WTC11 (cell line): ENCODE data around the gene CPB2. TPM values are rescaled to one million over a fixed set of nuclear protein-coding genes. Genes with fewer than 3 reads are reported as not detected.

ENCODE experiments used
- ATAC-seq: fragments of 200-7000 bp; cut with Tn5 transposase; 2 replicates; pipeline ENCODE4 v1.10.0; 2021; ENCODE audit warnings: mild to moderate bottlenecking, moderate library complexity
- CTCF ChIA-PET: fragments of 300-600 bp; sonication (Branson Sonifier 250); formaldehyde crosslinking; loops from one replicate; lab custom pipeline; 2021; ENCODE audit warnings: antibody characterized with exemption; lab: Charles Lee
- POLR2A ChIA-PET: fragments of 350-600 bp; sonication (Branson Sonifier 250); formaldehyde crosslinking; loops from one replicate; lab custom pipeline; 2021; ENCODE audit warnings: antibody characterized with exemption; lab: Charles Lee
- DNase-seq: peaks from one replicate; pipeline ENCODE4 v3.0.0; 2021; ENCODE audit warnings: low spot score
- H3K27ac Mint-ChIP-seq: 2 replicates; pipeline ENCODE4 v1.8.0; 2021; ENCODE audit warnings: mixed read lengths
- H3K27me3 Mint-ChIP-seq: 2 replicates; pipeline ENCODE4 v1.8.0; 2021; ENCODE audit warnings: low read depth, mild to moderate bottlenecking, moderate library complexity, mixed read lengths
- H3K36me3 Mint-ChIP-seq: 2 replicates; pipeline ENCODE4 v1.8.0; 2021; ENCODE audit warnings: mixed read lengths
- H3K4me1 Mint-ChIP-seq: 2 replicates; pipeline ENCODE4 v1.8.0; 2022; ENCODE audit warnings: mixed read lengths
- H3K4me3 Mint-ChIP-seq: 2 replicates; pipeline ENCODE4 v1.8.0; 2021; ENCODE audit warnings: mild to moderate bottlenecking, moderate library complexity, mixed read lengths
- H3K9me3 Mint-ChIP-seq: 2 replicates; pipeline ENCODE4 v1.8.0; 2021; ENCODE audit warnings: mixed read lengths
- ATF1 ChIP-seq: sonication (generic); formaldehyde crosslinking; IDR thresholded peaks from 2 replicates; pipeline ENCODE4 v1.8.1; 2023; ENCODE audit warnings: mild to moderate bottlenecking, moderate library complexity, missing genetic modification reagents
- CBFB ChIP-seq: sonication (generic); formaldehyde crosslinking; IDR thresholded peaks from 2 replicates; pipeline ENCODE4 v1.8.1; 2022; ENCODE audit warnings: mild to moderate bottlenecking, low read depth, missing genetic modification reagents
- GRHL2 ChIP-seq: fragments of 250-450 bp; sonication (Bioruptor Pico); IDR thresholded peaks from 2 replicates; pipeline ENCODE4 v1.8.0; 2022; ENCODE audit warnings: mild to moderate bottlenecking, moderate library complexity; ENCODE audit not compliant: insufficient replicate concordance, severe bottlenecking
- HMGA2 ChIP-seq: fragments of 250-450 bp; sonication (Bioruptor Pico); IDR thresholded peaks from 2 replicates; pipeline ENCODE4 v1.4.0; 2021; ENCODE audit warnings: mild to moderate bottlenecking, moderate library complexity
- NR1H2 ChIP-seq: sonication (generic); formaldehyde crosslinking; IDR thresholded peaks from 2 replicates; pipeline ENCODE4 v1.9.0; 2021; ENCODE audit warnings: mild to moderate bottlenecking, moderate library complexity, missing genetic modification reagents
- NR3C1 ChIP-seq: sonication (generic); formaldehyde crosslinking; conservative IDR thresholded peaks from 2 replicates; pipeline ENCODE4 v1.8.1; 2023; ENCODE audit warnings: low read depth, mild to moderate bottlenecking, missing genetic modification reagents
- RORB ChIP-seq: fragments of 250-450 bp; sonication (Bioruptor Pico); IDR thresholded peaks from 2 replicates; pipeline ENCODE4 v1.9.0; 2021; ENCODE audit warnings: mild to moderate bottlenecking
- TCF7 ChIP-seq: sonication (generic); formaldehyde crosslinking; IDR thresholded peaks from 2 replicates; pipeline ENCODE4 v1.8.0; 2022; ENCODE audit warnings: mild to moderate bottlenecking, low read depth, missing genetic modification reagents, moderate library complexity
- TP53 ChIP-seq: sonication (generic); formaldehyde crosslinking; IDR thresholded peaks from 2 replicates; pipeline ENCODE4 v1.8.1; 2023; ENCODE audit warnings: mild to moderate bottlenecking, missing genetic modification reagents
- ZBTB21 ChIP-seq: sonication (generic); formaldehyde crosslinking; IDR thresholded peaks from 2 replicates; pipeline ENCODE4 v1.8.1; 2023; ENCODE audit warnings: mild to moderate bottlenecking, missing genetic modification reagents, borderline replicate concordance
- ZNF138 ChIP-seq: sonication (generic); formaldehyde crosslinking; conservative IDR thresholded peaks from 2 replicates; pipeline ENCODE4 v1.8.1; 2022; ENCODE audit warnings: mild to moderate bottlenecking, moderate library complexity, missing genetic modification reagents
- ZNF219 ChIP-seq: sonication (generic); formaldehyde crosslinking; IDR thresholded peaks from 2 replicates; pipeline ENCODE4 v1.8.0; 2023; ENCODE audit warnings: missing genetic modification reagents, mild to moderate bottlenecking, borderline replicate concordance
- ZNF232 ChIP-seq: sonication (generic); formaldehyde crosslinking; IDR thresholded peaks from 2 replicates; pipeline ENCODE4 v1.8.0; 2022; ENCODE audit warnings: mild to moderate bottlenecking, missing genetic modification reagents
- ZNF317 ChIP-seq: sonication (generic); formaldehyde crosslinking; IDR thresholded peaks from 2 replicates; pipeline ENCODE4 v1.8.1; 2023; ENCODE audit warnings: low read depth, mild to moderate bottlenecking, moderate library complexity, missing genetic modification reagents, borderline replicate concordance
- ZNF396 ChIP-seq: fragments of 250-450 bp; sonication (Bioruptor Pico); IDR thresholded peaks from 2 replicates; pipeline ENCODE4 v1.8.0; 2021; ENCODE audit warnings: mild to moderate bottlenecking, moderate library complexity, borderline replicate concordance
- total RNA-seq: library from RNA; stranded (reverse); gene quantifications from 3 replicates; pipeline ENCODE4 v1.2.3, GENCODE V29; 2021
- TF ChIP-seq, protein P1 (sequence below): fragments of 250-450 bp; sonication (Bioruptor Pico); IDR thresholded peaks from 2 replicates; pipeline ENCODE4 v1.9.0; 2021; ENCODE audit warnings: mild to moderate bottlenecking
- TF ChIP-seq, protein P2 (sequence below): sonication (generic); formaldehyde crosslinking; conservative IDR thresholded peaks from 2 replicates; pipeline ENCODE4 v1.8.1; 2022; ENCODE audit warnings: mild to moderate bottlenecking, missing genetic modification reagents
- TF ChIP-seq, protein P3 (sequence below): sonication (generic); formaldehyde crosslinking; IDR thresholded peaks from 2 replicates; pipeline ENCODE4 v1.8.1; 2022; ENCODE audit warnings: mild to moderate bottlenecking, missing genetic modification reagents, moderate library complexity, borderline replicate concordance
- TF ChIP-seq, protein P4 (sequence below): sonication (generic); formaldehyde crosslinking; IDR thresholded peaks from 2 replicates; pipeline ENCODE4 v1.8.1; 2023; ENCODE audit warnings: mild to moderate bottlenecking, missing genetic modification reagents, moderate library complexity
- TF ChIP-seq, protein P5 (sequence below): sonication (generic); formaldehyde crosslinking; IDR thresholded peaks from 2 replicates; pipeline ENCODE4 v1.8.0; 2022; ENCODE audit warnings: mild to moderate bottlenecking, missing genetic modification reagents
- TF ChIP-seq, protein P6 (sequence below): fragments of 200-600 bp; IDR thresholded peaks from 2 replicates; pipeline ENCODE4 v1.8.0; 2022; ENCODE audit warnings: antibody characterized with exemption
- TF ChIP-seq, protein P7 (sequence below): fragments of 250-450 bp; sonication (Bioruptor Pico); conservative IDR thresholded peaks from 2 replicates; pipeline ENCODE4 v1.9.0; 2021; ENCODE audit warnings: mild to moderate bottlenecking
- TF ChIP-seq, protein P8 (sequence below): sonication (generic); formaldehyde crosslinking; IDR thresholded peaks from 2 replicates; pipeline ENCODE4 v1.8.0; 2023; ENCODE audit warnings: missing genetic modification reagents

The CPB2 gene
- total RNA-seq, 1 experiment from 2014 or later: 0.33 TPM

DNA sequence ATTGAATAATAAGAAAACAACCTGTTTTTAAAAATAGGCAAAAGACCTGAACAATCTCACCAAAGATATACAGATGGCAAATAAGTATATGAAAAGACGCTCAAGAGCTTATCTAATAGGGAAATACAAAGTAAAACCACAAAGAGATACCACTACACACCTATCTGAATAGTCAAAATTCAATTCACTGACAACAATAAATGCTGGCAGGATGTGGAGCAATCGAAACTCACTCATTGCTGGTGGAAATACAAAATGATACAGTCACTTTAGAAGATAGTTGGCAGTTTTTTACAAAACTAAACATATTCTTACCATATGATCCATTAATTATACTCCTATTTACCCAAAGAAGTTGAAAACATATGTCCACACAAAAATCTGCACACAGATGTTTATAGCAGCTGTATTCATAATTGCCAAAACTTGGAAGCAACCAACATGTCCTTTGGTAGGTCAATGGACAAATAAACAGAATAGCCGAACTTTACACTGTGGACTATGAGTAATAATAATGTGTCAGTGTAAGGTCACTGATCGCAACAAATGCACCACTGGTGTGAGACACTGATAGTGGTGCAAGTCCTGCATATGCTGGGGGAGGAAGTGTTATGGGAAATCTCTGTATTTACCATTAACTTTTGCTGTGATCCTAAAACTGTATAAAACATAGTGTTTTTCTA, 73.1 kb downstream of the CPB2 start (continued):
- TF ChIP-seq, protein P1, sequence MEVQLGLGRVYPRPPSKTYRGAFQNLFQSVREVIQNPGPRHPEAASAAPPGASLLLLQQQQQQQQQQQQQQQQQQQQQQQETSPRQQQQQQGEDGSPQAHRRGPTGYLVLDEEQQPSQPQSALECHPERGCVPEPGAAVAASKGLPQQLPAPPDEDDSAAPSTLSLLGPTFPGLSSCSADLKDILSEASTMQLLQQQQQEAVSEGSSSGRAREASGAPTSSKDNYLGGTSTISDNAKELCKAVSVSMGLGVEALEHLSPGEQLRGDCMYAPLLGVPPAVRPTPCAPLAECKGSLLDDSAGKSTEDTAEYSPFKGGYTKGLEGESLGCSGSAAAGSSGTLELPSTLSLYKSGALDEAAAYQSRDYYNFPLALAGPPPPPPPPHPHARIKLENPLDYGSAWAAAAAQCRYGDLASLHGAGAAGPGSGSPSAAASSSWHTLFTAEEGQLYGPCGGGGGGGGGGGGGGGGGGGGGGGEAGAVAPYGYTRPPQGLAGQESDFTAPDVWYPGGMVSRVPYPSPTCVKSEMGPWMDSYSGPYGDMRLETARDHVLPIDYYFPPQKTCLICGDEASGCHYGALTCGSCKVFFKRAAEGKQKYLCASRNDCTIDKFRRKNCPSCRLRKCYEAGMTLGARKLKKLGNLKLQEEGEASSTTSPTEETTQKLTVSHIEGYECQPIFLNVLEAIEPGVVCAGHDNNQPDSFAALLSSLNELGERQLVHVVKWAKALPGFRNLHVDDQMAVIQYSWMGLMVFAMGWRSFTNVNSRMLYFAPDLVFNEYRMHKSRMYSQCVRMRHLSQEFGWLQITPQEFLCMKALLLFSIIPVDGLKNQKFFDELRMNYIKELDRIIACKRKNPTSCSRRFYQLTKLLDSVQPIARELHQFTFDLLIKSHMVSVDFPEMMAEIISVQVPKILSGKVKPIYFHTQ (CRISPR knock-in tag): no peak
- TF ChIP-seq TCF7 (CRISPR knock-in tag): no peak
- TF ChIP-seq, protein P2, sequence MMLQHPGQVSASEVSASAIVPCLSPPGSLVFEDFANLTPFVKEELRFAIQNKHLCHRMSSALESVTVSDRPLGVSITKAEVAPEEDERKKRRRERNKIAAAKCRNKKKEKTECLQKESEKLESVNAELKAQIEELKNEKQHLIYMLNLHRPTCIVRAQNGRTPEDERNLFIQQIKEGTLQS (CRISPR knock-in tag): no peak
- TF ChIP-seq, protein P3, sequence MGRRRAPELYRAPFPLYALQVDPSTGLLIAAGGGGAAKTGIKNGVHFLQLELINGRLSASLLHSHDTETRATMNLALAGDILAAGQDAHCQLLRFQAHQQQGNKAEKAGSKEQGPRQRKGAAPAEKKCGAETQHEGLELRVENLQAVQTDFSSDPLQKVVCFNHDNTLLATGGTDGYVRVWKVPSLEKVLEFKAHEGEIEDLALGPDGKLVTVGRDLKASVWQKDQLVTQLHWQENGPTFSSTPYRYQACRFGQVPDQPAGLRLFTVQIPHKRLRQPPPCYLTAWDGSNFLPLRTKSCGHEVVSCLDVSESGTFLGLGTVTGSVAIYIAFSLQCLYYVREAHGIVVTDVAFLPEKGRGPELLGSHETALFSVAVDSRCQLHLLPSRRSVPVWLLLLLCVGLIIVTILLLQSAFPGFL (CRISPR knock-in tag): no peak
- TF ChIP-seq, protein P4, sequence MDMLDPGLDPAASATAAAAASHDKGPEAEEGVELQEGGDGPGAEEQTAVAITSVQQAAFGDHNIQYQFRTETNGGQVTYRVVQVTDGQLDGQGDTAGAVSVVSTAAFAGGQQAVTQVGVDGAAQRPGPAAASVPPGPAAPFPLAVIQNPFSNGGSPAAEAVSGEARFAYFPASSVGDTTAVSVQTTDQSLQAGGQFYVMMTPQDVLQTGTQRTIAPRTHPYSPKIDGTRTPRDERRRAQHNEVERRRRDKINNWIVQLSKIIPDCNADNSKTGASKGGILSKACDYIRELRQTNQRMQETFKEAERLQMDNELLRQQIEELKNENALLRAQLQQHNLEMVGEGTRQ (CRISPR knock-in tag): no peak
- TF ChIP-seq ZBTB21 (CRISPR knock-in tag): no peak
- no peak for TF ChIP-seq GRHL2
- no peak for TF ChIP-seq ATF1 (CRISPR knock-in tag)

DNA sequence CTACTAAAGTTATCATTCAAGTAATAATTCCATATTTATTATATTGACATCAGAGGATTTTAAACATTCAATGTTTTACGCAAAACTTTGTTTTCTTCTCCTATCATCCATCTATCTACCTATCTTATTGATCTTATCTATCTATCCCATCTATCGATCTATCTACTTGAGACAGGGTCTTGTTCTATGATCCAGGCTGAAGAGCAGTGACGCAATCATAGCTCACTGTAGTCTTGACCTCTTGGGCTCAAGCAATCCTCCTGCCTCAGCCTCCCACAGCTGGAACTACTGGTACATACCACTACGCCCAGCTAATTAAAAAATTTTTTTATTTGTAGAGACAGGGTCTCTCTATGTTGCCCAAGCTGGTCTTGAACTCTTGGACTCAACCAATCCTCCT, 79.7 kb downstream of the CPB2 start:
- DNase-seq: no peak
- ChIA-PET POLR2A (no interaction called here), CTCF (interaction anchor here (1.1 kb wide), 1 partner anchor 15 kb away, joined by 6 read pairs; no protein-coding TSS in a partner anchor)
- Mint-ChIP-seq H3K4me3 (no peak overlapping the region), H3K9me3 (peaks cover 4% of the 10 kb centered on the region), H3K36me3 (peaks cover 13% of the 10 kb centered on the region), H3K27me3 (no peaks in the 10 kb centered on the region), H3K4me1 (0 out of 2 replicates have a peak, but pooled peaks cover 7% of the 10 kb centered on the region), H3K27ac (no peak overlapping the region)
- no peak for ATAC-seq
- TF ChIP-seq TP53 (CRISPR knock-in tag): no peak
- TF ChIP-seq, protein P5, sequence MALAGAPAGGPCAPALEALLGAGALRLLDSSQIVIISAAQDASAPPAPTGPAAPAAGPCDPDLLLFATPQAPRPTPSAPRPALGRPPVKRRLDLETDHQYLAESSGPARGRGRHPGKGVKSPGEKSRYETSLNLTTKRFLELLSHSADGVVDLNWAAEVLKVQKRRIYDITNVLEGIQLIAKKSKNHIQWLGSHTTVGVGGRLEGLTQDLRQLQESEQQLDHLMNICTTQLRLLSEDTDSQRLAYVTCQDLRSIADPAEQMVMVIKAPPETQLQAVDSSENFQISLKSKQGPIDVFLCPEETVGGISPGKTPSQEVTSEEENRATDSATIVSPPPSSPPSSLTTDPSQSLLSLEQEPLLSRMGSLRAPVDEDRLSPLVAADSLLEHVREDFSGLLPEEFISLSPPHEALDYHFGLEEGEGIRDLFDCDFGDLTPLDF (CRISPR knock-in tag): no peak
- TF ChIP-seq ZNF396 (CRISPR knock-in tag): no peak
- TF ChIP-seq HMGA2: no peak
- no peak for TF ChIP-seq NR3C1 (CRISPR knock-in tag)
- TF ChIP-seq, protein P4 (CRISPR knock-in tag): no peak
- TF ChIP-seq ZNF232 (CRISPR knock-in tag): no peak
- no peak for TF ChIP-seq ZNF219
- TF ChIP-seq ZNF138: no peak
- TF ChIP-seq, protein P6, sequence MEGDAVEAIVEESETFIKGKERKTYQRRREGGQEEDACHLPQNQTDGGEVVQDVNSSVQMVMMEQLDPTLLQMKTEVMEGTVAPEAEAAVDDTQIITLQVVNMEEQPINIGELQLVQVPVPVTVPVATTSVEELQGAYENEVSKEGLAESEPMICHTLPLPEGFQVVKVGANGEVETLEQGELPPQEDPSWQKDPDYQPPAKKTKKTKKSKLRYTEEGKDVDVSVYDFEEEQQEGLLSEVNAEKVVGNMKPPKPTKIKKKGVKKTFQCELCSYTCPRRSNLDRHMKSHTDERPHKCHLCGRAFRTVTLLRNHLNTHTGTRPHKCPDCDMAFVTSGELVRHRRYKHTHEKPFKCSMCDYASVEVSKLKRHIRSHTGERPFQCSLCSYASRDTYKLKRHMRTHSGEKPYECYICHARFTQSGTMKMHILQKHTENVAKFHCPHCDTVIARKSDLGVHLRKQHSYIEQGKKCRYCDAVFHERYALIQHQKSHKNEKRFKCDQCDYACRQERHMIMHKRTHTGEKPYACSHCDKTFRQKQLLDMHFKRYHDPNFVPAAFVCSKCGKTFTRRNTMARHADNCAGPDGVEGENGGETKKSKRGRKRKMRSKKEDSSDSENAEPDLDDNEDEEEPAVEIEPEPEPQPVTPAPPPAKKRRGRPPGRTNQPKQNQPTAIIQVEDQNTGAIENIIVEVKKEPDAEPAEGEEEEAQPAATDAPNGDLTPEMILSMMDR: no peak
- TF ChIP-seq ZNF317: no peak
- no peak for TF ChIP-seq RORB (CRISPR knock-in tag)
- no peak for TF ChIP-seq NR1H2 (CRISPR knock-in tag)
- TF ChIP-seq, protein P7, sequence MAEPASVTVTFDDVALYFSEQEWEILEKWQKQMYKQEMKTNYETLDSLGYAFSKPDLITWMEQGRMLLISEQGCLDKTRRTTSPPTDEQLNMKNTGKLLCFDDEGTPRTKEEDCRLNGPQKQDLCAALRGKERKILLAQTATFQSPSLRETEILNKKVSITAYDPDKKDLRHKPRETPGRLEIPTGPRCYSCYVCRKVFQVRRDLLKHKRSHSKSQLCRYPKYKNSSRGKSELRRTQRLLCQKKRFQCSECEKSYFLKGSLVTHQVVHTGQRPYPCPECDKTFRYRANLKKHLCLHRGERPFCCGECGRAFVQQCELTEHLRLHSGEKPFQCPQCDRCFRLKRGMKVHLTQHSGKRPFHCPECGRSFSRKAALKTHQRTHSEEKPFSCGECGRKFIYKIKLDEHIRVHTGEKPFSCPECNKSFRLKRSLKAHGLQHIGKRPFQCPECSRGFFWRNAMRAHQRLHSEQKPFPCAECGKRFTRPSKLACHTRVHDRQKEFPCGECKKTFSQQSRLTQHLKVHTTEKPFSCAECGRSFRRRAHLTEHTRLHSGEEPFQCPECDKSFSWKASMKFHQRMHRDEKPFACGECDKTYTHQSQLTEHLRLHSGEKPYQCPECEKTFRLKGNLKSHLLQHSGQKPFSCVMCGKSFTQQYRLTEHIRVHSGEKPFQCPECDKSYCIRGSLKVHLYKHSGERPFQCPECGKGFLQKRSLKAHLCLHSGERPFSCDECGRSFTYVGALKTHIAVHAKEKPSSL (CRISPR knock-in tag): no peak
- TF ChIP-seq, protein P8, sequence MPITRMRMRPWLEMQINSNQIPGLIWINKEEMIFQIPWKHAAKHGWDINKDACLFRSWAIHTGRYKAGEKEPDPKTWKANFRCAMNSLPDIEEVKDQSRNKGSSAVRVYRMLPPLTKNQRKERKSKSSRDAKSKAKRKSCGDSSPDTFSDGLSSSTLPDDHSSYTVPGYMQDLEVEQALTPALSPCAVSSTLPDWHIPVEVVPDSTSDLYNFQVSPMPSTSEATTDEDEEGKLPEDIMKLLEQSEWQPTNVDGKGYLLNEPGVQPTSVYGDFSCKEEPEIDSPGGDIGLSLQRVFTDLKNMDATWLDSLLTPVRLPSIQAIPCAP (CRISPR knock-in tag): no peak
- no peak for TF ChIP-seq CBFB
